CD8-positive, alpha-beta memory T cell (primary cell): ENCODE results near the gene CRTC1. TPM values are rescaled to one million over a fixed set of nuclear protein-coding genes. Genes with fewer than 3 reads are reported as not detected.

Experiments
- CTCF ChIA-PET: fragments of 350-600 bp; sonication (Branson Sonifier 250); formaldehyde crosslinking; loops from one replicate; lab custom pipeline; 2021; ENCODE audit warnings: antibody characterized with exemption; lab: Charles Lee
- POLR2A ChIA-PET: fragments of 350-600 bp; sonication (Branson Sonifier 250); formaldehyde crosslinking; loops from one replicate; lab custom pipeline; 2021; ENCODE audit warnings: antibody characterized with exemption; lab: Charles Lee
- DNase-seq, 5 donors: peaks; one replicate each; pipeline versions ENCODE4 v3.0.0 to v3.0.0-alpha.2; 2020 to 2022; ENCODE audit warnings: mixed read lengths in 1 of 5
- H3K27ac ChIP-seq: one replicate; pipeline ENCODE4 v1.7.0; 2013; ENCODE audit warnings: low read depth, mild to moderate bottlenecking, low read length, moderate library complexity
- H3K27me3 ChIP-seq: 2 replicates; pipeline ENCODE4 v1.7.0; 2013; ENCODE audit warnings: low read length, mild to moderate bottlenecking; ENCODE audit not compliant: insufficient read depth, poor library complexity, severe bottlenecking
- H3K36me3 ChIP-seq: 2 replicates; pipeline ENCODE4 v1.7.0; 2013; ENCODE audit warnings: mild to moderate bottlenecking, low read length, moderate library complexity; ENCODE audit not compliant: insufficient read depth
- H3K4me1 ChIP-seq: 2 replicates; pipeline ENCODE4 v1.7.0; 2013; ENCODE audit warnings: mild to moderate bottlenecking, low read length, moderate library complexity; ENCODE audit not compliant: insufficient read depth
- H3K4me3 ChIP-seq: 2 replicates; pipeline ENCODE4 v1.7.0; 2013; ENCODE audit warnings: mild to moderate bottlenecking, low read length
- H3K9me3 ChIP-seq: 2 replicates; pipeline ENCODE4 v1.7.0; 2013; ENCODE audit warnings: mild to moderate bottlenecking, low read length
- H3K27ac Mint-ChIP-seq, 8 donors: one replicate each; pipeline ENCODE4 v1.8.0; 2020 to 2021; ENCODE audit warnings: mixed read lengths in 8 of 8, mild to moderate bottlenecking in 6 of 8, inconsistent platforms in 3 of 8, moderate library complexity in 3 of 8
- H3K27me3 Mint-ChIP-seq, 2 donors: one replicate each; pipeline ENCODE4 v1.8.0; 2020 to 2021; ENCODE audit warnings: mixed read lengths in 2 of 2, mild to moderate bottlenecking in 1 of 2, moderate library complexity in 1 of 2
- H3K36me3 Mint-ChIP-seq, 3 donors: one replicate each; pipeline ENCODE4 v1.8.0; 2020 to 2021; ENCODE audit warnings: mixed read lengths in 3 of 3, inconsistent platforms in 1 of 3, mild to moderate bottlenecking in 1 of 3
- H3K4me1 Mint-ChIP-seq, 3 donors: one replicate each; pipeline ENCODE4 v1.8.0; 2020 to 2021; ENCODE audit warnings: mixed read lengths in 3 of 3, inconsistent platforms in 1 of 3, mild to moderate bottlenecking in 1 of 3
- H3K4me3 Mint-ChIP-seq, 7 donors: one replicate each; pipeline ENCODE4 v1.8.0; 2020 to 2021; ENCODE audit warnings: mixed read lengths in 7 of 7, mild to moderate bottlenecking in 6 of 7, moderate library complexity in 4 of 7, inconsistent platforms in 2 of 7
- H3K9me3 Mint-ChIP-seq, 5 donors: one replicate each; pipeline ENCODE4 v1.8.0; 2020 to 2022; ENCODE audit warnings: mixed read lengths in 5 of 5, mild to moderate bottlenecking in 3 of 5, moderate library complexity in 2 of 5, inconsistent platforms in 1 of 5
- polyA plus RNA-seq: library from polyadenylated mRNA; unstranded; fragments of 300-500 nt; fragmentation: Illumina TruSeq; gene quantifications from one replicate; pipeline ENCODE4 v1.2.3, GENCODE V29; 2021
- total RNA-seq, 2 experiments: library from RNA; stranded (reverse); gene quantifications; one replicate each; pipeline ENCODE4 v1.2.3, GENCODE V29; 2021

The CRTC1 gene
- total and polyA plus RNA-seq, 3 experiments from 2014 or later: 1.3 to 7.1 (median 6.7) TPM

DNA sequence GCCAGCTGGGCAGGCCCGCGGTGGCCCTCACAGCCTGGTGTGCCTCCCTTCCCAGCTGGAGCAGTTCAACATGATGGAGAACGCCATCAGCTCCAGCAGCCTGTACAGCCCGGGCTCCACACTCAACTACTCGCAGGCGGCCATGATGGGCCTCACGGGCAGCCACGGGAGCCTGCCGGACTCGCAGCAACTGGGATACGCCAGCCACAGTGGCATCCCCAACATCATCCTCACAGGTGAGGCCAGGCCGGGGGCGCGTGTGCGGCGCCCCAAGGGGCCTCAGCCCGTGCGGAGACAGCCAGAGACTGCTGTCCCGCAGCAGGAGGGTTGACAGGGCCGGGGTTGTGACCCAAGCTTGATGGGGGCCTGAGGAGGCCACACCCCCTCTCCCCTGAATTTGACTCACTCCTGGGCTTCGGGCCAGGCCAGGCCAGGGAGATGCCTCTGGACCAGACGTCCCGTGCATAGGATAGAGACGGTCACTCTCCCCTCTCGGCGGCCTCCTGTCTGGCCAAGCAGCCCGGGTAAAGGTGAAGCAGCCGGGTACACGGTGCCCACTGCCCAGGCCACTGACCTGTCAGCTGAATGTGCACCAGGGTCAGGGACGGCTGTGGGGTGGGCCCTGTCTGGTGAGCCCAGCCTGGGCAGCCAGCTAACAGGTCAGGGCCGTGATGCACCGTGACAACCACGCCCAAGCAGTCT, 92.3 kb downstream of the CRTC1 start:
- H3K36me3 Mint-ChIP-seq: peaks cover 0 to 3% (median 0%) of the 10 kb centered on the region in 3 donors
- Histone ChIP-seq H3K4me1 (no peaks in the 10 kb centered on the region), H3K9me3 (no peaks in the 10 kb centered on the region), H3K27me3 (no peaks in the 10 kb centered on the region), H3K4me3 (no peak overlapping the region), H3K27ac (no peak overlapping the region), H3K36me3 (no peaks in the 10 kb centered on the region)
- ChIA-PET CTCF (no interaction called here), POLR2A (interaction anchor here (0.6 kb wide), 1 partner anchor 649 kb away, joined by 3 read pairs; no protein-coding TSS in a partner anchor)
- no peak for DNase-seq
- H3K9me3 Mint-ChIP-seq: no peaks in the 10 kb centered on the region
- peaks cover 0 to 10% of the 10 kb centered on the region in 2 donors for H3K27me3 Mint-ChIP-seq
- H3K4me3 Mint-ChIP-seq: no peak overlapping the region
- no peaks in the 10 kb centered on the region for H3K4me1 Mint-ChIP-seq
- H3K27ac Mint-ChIP-seq: no peak overlapping the region

GRCh38 chr19:18776288-18776594, 92.8 kb downstream of the CRTC1 start:
- H3K27ac Mint-ChIP-seq: no peak overlapping the region
- CTCF ChIA-PET: no interaction called here

GRCh38 chr19:18776736-18777135, 93.3 kb downstream of the CRTC1 start:
- Mint-ChIP-seq H3K4me3 (no peak overlapping the region), H3K27ac (no peak overlapping the region), H3K36me3 (peaks cover 0 to 3% (median 0%) of the 10 kb centered on the region in 3 donors), H3K9me3 (no peaks in the 10 kb centered on the region), H3K27me3 (peaks cover 0 to 9% of the 10 kb centered on the region in 2 donors), H3K4me1 (no peaks in the 10 kb centered on the region)
- ChIA-PET CTCF (no interaction called here), POLR2A (no interaction called here)
- no peak overlapping the region for H3K27ac ChIP-seq
- H3K9me3 ChIP-seq: no peaks in the 10 kb centered on the region
- no peaks in the 10 kb centered on the region for H3K36me3 ChIP-seq
- H3K27me3 ChIP-seq: no peaks in the 10 kb centered on the region
- no peak overlapping the region for H3K4me3 ChIP-seq
- DNase-seq: no peak
- H3K4me1 ChIP-seq: no peaks in the 10 kb centered on the region

More at GRCh38 chr19:18776288-18776594, 92.8 kb downstream of the CRTC1 start:
- Histone ChIP-seq H3K36me3 (no peaks in the 10 kb centered on the region), H3K27me3 (no peaks in the 10 kb centered on the region), H3K4me3 (no peak overlapping the region), H3K27ac (no peak overlapping the region), H3K4me1 (no peaks in the 10 kb centered on the region), H3K9me3 (no peaks in the 10 kb centered on the region)
- Mint-ChIP-seq H3K27me3 (peaks cover 0 to 10% of the 10 kb centered on the region in 2 donors), H3K4me3 (no peak overlapping the region), H3K4me1 (no peaks in the 10 kb centered on the region), H3K9me3 (no peaks in the 10 kb centered on the region), H3K36me3 (peaks cover 0 to 3% (median 0%) of the 10 kb centered on the region in 3 donors)
- POLR2A ChIA-PET: interaction anchor here (0.6 kb wide), 1 partner anchor 650 kb away, joined by 3 read pairs; no protein-coding TSS in a partner anchor
- DNase-seq: no peak

DNA sequence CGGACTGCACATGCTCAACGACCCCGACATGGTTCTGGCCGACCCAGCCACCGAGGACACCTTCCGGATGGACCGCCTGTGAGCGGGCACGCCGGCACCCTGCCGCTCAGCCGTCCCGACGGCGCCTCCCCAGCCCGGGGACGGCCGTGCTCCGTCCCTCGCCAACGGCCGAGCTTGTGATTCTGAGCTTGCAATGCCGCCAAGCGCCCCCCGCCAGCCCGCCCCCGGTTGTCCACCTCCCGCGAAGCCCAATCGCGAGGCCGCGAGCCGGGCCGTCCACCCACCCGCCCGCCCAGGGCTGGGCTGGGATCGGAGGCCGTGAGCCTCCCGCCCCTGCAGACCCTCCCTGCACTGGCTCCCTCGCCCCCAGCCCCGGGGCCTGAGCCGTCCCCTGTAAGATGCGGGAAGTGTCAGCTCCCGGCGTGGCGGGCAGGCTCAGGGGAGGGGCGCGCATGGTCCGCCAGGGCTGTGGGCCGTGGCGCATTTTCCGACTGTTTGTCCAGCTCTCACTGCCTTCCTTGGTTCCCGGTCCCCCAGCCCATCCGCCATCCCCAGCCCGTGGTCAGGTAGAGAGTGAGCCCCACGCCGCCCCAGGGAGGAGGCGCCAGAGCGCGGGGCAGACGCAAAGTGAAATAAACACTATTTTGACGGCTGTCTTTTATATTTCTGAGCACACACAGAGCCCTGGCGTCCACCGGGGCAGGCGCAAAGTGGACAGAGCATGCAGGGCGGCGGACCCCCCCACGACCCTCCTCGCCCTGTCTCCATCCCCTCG, 94.0 kb downstream of the CRTC1 start:
- ChIA-PET POLR2A (no interaction called here), CTCF (no interaction called here)
- H3K27ac Mint-ChIP-seq: no peak overlapping the region

GRCh38 chr19:18778076-18778389, 94.6 kb downstream of the CRTC1 start:
- ChIA-PET POLR2A (no interaction called here), CTCF (no interaction called here)
- Histone ChIP-seq H3K4me1 (no peaks in the 10 kb centered on the region), H3K9me3 (no peaks in the 10 kb centered on the region), H3K4me3 (no peak overlapping the region), H3K27ac (no peak overlapping the region), H3K36me3 (no peaks in the 10 kb centered on the region), H3K27me3 (no peaks in the 10 kb centered on the region)
- no peaks in the 10 kb centered on the region for H3K9me3 Mint-ChIP-seq
- no peak for DNase-seq
- H3K4me1 Mint-ChIP-seq: no peaks in the 10 kb centered on the region
- no peak overlapping the region for H3K4me3 Mint-ChIP-seq
- peaks cover 0 to 3% (median 0%) of the 10 kb centered on the region in 3 donors for H3K36me3 Mint-ChIP-seq
- peaks cover 0 to 9% of the 10 kb centered on the region in 2 donors for H3K27me3 Mint-ChIP-seq
- H3K27ac Mint-ChIP-seq: peak overlapping the region in 1 of 8 donors; percentile 75

More for the DNA sequence above, 94.0 kb downstream of the CRTC1 start:
- Mint-ChIP-seq H3K36me3 (peaks cover 0 to 3% (median 0%) of the 10 kb centered on the region in 3 donors), H3K27me3 (peaks cover 0 to 9% of the 10 kb centered on the region in 2 donors), H3K9me3 (no peaks in the 10 kb centered on the region), H3K4me1 (no peaks in the 10 kb centered on the region), H3K4me3 (peak overlapping the region in 1 of 7 donors; percentile 59)
- no peaks in the 10 kb centered on the region for H3K4me1 ChIP-seq
- H3K27me3 ChIP-seq: no peaks in the 10 kb centered on the region
- no peaks in the 10 kb centered on the region for H3K36me3 ChIP-seq
- no peak for DNase-seq
- H3K4me3 ChIP-seq: no peak overlapping the region
- H3K27ac ChIP-seq: no peak overlapping the region
- H3K9me3 ChIP-seq: no peaks in the 10 kb centered on the region

DNA sequence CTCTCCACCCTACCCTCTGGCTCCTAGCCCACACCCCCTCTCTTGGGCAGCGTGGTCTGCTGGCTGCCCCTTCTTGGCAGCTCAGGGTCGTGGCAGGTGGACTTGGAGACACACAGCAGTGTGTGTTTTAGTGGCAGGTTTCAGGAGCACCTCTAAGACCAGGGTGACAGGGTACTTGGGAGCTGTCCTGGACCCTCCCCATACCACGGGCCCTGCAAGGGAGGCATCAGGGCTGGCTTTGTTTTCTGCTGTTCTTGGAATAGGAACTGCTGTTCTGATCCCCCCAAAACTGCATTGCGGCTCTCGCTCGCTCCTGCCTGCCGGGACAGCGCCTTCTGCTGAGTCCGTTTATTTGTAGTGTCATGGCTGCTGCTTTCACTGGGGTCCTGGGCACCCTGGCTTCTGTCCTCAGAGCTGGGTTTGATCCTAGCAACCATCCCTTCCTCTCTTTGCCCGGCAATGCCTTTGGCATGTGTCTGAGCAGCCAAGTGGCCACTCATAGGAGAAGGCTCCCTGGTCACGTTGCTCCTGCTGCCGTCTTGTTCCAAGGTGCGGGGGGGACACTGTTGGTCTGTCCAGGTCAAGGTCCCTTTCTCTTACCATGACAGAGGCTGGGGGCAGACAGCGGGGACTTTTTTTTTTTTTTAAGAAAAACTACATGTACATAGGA, 95.5 kb downstream of the CRTC1 start:
- Mint-ChIP-seq H3K27ac (no peak overlapping the region), H3K9me3 (no peaks in the 10 kb centered on the region), H3K36me3 (peaks cover 0 to 3% (median 0%) of the 10 kb centered on the region in 3 donors), H3K27me3 (peaks cover 0 to 9% of the 10 kb centered on the region in 2 donors), H3K4me1 (no peaks in the 10 kb centered on the region), H3K4me3 (no peak overlapping the region)
- DNase-seq: no peak
- H3K27me3 ChIP-seq: no peaks in the 10 kb centered on the region
- H3K27ac ChIP-seq: no peak overlapping the region
- no peaks in the 10 kb centered on the region for H3K36me3 ChIP-seq
- no peak overlapping the region for H3K4me3 ChIP-seq
- H3K4me1 ChIP-seq: no peaks in the 10 kb centered on the region
- ChIA-PET POLR2A (no interaction called here), CTCF (no interaction called here)
- no peaks in the 10 kb centered on the region for H3K9me3 ChIP-seq

- CTCF ChIA-PET: no interaction called here
- POLR2A ChIA-PET: no interaction called here
- peaks cover 2 to 4% (median 4%) of the 10 kb centered on the region in 3 donors for H3K4me1 Mint-ChIP-seq
- Histone ChIP-seq H3K4me1 (no peaks in the 10 kb centered on the region), H3K4me3 (no peak overlapping the region), H3K36me3 (no peaks in the 10 kb centered on the region), H3K27me3 (no peaks in the 10 kb centered on the region), H3K27ac (no peak overlapping the region), H3K9me3 (no peaks in the 10 kb centered on the region)
- no peaks in the 10 kb centered on the region for H3K9me3 Mint-ChIP-seq
- no peak for DNase-seq
- H3K27ac Mint-ChIP-seq: no peak overlapping the region
- peaks cover 4 to 12% of the 10 kb centered on the region in 2 donors for H3K27me3 Mint-ChIP-seq
- peaks cover 0 to 1% (median 0%) of the 10 kb centered on the region in 3 donors for H3K36me3 Mint-ChIP-seq
- no peak overlapping the region for H3K4me3 Mint-ChIP-seq
These were observed 96.6 kb downstream of the CRTC1 start for GRCh38 chr19:18780081-18780480.

DNA sequence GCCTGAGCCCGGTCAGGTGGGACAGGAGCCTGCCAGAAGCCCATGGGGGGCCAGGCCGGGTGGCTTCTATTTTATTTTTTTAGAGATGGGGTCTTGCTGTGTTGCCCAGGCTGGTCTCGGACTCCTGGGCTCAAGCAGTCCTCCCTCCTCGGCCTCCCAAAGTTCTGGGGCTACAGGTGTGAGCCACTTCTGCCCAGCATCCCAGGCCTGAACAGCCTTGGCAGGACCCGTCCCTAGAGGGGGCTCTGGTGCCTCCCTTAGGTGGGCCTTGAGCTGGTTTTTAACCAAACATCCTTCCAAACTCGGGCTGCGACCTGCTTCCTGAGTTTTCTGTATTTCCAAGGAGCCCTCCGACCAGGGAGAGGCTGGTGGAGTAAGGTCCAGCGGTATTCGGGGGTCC, 97.2 kb downstream of the CRTC1 start:
- no peak overlapping the region for H3K4me3 ChIP-seq
- ChIA-PET POLR2A (no interaction called here), CTCF (no interaction called here)
- no peaks in the 10 kb centered on the region for H3K9me3 ChIP-seq
- H3K27me3 ChIP-seq: no peaks in the 10 kb centered on the region
- Mint-ChIP-seq H3K36me3 (peaks cover 0 to 1% (median 0%) of the 10 kb centered on the region in 3 donors), H3K4me3 (no peak overlapping the region), H3K9me3 (no peaks in the 10 kb centered on the region), H3K27me3 (peaks cover 8 to 16% of the 10 kb centered on the region in 2 donors), H3K27ac (peak overlapping the region in 1 of 8 donors; percentile 31), H3K4me1 (peaks cover 7 to 9% (median 7%) of the 10 kb centered on the region in 3 donors)
- H3K36me3 ChIP-seq: no peaks in the 10 kb centered on the region
- no peak for DNase-seq
- no peaks in the 10 kb centered on the region for H3K4me1 ChIP-seq
- no peak overlapping the region for H3K27ac ChIP-seq
